ENCODE measurements around the gene TCERG1L. TPM values are rescaled to one million over a fixed set of nuclear protein-coding genes. Genes with fewer than 3 reads are reported as not detected.

TCERG1L gene
- total RNA-seq, 1 donor from 2014 or later: 0.31 TPM

GRCh38 chr10:131207176-131207575, 104.3 kb downstream of the TCERG1L start:
- DNase-seq: no peak

- no peak for DNase-seq
These were observed 105.2 kb downstream of the TCERG1L start for GRCh38 chr10:131206111-131206995.

- no peak for DNase-seq
These were observed 106.0 kb downstream of the TCERG1L start for GRCh38 chr10:131205556-131205955.

DNA sequence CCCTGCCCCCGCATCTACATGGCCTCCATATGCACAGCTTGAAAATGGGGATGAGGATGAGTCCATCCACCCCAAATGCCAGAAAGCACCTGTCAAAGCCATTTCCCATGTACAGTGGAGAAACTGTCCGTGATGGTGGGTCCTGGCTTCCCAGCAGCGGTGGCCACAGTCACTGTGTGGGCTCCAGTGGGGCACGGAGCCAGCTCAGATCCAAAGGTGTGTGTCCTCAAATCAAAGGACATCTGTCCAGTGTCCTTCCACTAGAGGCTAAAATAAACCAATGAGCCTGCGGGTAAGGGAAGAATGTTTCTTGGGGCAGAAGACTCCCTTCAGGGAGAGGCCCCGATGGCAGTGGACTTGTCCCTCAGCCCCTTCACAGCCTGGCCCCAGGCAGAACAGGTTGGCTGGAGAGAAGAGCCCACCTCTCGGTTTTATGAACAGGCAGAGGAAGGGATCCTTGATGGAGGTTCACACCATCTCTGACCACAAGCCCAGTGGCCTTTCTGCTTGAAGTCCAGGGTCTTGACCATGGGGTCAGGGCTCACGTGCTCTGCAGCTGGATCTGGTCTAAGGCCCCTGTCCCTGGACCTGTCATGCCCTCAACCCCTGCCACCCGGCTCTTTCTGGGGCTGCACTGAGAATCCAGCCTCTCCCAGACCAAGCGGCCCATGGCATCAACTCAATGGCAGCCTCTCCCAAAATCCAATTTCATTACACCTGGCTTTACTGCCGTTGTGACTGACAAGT, 106.9 kb downstream of the TCERG1L start:
- no peak for DNase-seq

GRCh38 chr10:131203456-131204357, 107.8 kb downstream of the TCERG1L start:
- no peak for DNase-seq

- DNase-seq: no peak
These were observed 108.5 kb downstream of the TCERG1L start for GRCh38 chr10:131202990-131203389.

DNA sequence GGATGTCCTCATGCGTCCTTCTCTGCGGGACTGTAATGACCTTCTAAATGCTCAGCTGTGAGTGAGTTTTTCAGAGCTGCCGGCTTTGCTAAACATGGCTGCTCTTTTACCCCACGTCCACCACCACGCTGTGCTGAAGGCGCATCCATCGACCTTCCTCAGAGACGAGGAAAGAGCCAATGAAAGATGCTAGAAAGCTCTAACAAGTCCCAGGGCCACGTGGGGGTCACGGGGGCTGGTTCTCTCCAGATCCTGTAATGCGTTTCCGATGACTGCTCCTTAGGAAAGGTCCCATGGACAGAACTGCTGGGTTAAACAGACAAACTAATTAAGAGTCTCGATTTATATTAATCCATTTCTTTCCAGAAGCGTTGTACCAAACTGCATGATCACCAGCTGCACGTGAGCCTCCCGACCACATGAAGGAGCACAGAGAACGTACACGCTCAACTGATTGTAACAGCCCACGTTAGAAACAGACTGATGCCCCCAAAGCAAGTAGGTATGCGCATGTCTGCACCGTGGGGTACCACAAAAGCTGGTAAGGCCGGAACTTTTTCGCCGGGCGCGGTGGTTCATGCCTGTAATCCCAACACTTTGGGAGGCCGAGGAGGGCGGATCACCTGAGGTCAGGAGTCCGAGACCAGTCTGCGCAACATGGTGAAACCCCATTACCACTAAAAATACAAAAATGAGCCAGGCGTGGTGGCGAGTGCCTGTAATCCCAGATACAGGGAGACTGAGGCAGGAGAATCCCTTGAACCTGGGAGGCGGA, 109.6 kb downstream of the TCERG1L start:
- no peak for DNase-seq

DNA sequence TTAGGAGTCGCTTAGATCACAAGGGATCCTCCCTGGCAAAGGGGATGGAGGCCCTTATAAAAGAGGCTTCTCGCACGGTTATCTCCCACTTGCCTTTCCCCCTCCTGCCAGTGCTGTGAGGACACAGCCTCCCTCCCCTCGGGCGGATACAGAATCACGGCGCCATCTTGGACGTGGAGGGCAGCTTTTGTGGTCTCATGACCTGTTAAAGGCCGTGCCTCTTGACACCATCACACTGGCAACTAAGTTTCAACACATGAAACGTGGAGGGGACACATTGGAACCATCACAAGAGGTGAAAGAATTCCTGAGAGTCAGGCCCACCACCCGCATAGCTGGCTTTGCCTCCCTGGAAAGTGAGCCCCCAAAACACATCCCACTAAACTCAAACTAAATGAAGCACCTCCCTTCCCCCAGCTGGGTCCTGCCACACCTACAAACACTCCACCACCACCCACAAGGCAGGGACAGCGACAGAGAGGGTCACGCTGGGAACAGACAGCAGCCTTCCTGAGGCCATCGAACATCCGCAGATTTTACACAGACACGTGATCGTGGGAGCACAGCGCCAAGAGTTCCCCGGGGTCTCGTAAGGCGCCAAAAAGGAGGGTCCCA, 110.6 kb downstream of the TCERG1L start:
- no peak for DNase-seq

GRCh38 chr10:131199646-131200045, 111.9 kb downstream of the TCERG1L start:
- no peak for DNase-seq

- no peak for DNase-seq
These were observed 112.7 kb downstream of the TCERG1L start for GRCh38 chr10:131198843-131199242.

DNA sequence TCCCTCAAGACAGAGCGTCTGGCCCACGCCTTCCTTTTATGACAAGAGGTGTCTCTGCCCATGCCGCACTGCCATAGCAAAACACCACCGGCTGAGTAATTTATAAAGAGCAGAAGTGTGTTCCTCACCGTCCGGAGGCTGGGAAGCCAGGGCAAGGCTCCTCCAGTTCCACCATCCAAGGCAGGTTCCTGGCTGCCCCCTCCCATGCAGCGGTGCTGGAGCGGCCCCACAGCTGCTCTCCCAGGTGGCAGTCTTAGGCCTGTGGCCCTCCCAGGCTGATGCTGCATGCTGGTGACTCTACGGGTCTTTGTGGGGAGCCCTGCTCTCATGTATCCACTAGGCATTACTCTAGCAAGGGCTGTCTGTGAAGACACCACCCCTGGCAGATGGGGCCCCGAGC, 113.1 kb downstream of the TCERG1L start:
- DNase-seq: no peak

- no peak for DNase-seq
These were observed 115.2 kb downstream of the TCERG1L start for GRCh38 chr10:131196176-131196885.

GRCh38 chr10:131195558-131196159, 115.9 kb downstream of the TCERG1L start:
- no peak for DNase-seq

GRCh38 chr10:131195116-131195515, 116.4 kb downstream of the TCERG1L start:
- no peak for DNase-seq

GRCh38 chr10:131193923-131194322, 117.6 kb downstream of the TCERG1L start:
- DNase-seq: no peak

DNA sequence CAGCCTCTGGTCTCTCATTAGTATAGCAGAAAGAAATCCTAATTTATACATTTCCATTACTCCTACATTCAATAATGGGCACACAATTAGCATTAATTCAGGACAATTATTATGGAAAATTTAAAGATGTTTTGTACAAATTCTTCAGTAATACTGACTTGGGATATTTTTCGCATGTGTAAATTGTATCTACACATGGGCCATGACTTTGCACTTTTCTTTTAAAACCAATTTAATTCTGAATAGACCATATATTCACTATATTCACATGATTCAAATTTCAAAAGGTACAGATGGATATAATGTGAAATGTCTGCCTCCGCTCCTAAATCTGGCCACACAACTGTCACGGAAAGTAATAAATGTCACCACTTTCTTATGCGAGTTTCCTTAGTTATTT, 123.0 kb downstream of the TCERG1L start:
- DNase-seq: no peak

DNA sequence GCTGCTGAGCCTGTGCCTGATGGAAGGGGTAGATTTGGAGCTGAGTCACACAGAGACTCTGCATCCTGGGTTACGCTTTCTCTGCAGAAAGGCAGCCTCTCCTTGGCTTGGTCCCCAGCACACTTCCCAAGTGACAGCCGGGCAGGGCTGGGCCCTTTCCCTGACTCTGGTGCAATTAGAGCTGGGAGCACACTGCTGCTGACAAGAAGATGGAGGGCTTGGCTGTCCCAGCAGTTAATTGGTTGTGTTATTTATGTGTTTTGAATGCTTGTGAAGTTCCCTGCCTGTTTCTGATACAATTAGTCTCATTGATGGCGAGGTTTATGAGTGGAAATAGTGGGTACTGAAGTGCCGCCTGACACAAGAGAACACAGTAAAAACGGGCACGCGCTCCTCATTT, 123.6 kb downstream of the TCERG1L start:
- no peak for DNase-seq

DNA sequence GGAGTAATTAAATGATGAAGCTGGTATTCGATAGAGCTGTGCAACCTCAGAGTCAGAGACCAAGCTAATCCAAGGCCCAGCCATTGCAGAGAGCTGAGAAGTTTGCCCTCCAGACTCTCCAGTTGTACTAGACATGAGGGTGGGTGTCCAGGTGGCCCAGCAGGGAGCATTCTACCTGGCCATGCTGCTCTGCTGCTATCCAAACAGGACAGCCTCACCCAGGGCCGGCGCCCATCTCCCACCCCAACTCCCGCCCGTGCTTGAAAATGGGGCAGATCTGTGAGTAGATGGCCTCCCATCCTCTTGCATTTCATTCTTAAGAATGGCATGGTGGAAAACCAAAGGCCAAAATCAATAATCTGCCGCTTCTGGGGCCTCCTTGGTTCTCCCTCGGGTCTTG, 124.2 kb downstream of the TCERG1L start:
- DNase-seq: no peak

DNA sequence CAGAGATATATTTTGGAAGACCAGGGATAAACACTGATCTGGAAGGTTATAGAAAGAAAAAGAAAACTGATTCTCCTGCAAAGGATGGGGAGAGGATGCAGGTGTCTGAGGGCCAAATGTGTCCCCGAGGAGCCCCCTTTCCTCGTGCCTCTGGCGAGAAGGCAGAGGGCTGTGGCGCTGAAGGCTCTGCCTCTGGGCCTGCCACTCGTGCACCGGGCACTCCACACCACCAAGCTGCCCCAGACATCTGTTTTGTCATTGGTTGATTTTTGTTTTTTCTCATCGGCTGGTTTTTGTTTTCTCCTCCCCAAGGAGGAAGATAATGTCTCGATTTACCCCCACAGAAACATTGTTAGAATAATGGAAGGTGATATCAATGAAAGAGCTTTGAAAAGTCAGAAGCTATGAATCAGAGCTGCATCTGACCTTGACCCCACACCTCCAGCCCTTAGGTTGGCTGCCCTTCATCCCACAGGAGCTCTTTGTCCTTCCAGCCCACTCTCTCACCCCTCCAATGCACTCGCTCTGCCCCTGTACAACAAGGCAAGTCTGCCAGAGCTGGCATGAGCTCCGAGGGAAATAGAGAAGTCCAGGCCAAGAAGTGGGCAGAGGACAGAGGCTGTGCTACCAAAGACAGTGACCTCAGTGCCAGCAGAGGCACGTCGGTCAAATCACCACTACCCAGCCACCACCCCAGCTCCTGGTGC, 124.8 kb downstream of the TCERG1L start:
- DNase-seq: no peak

Data from tongue (tissue), 2 donors.